IPS-NIHi11 (cell line): Measurements from ENCODE around the gene GRXCR2.
"Not testable (repeated sequence)": the region's sequence is repeated elsewhere in the genome, so short reads cannot be mapped to it uniquely, and the experiment has no call there.

Experiments
- DNase-seq: peaks from one replicate; pipeline ENCODE4 v3.0.0; 2012; ENCODE audit warnings: mixed read lengths, low spot score

Gene GRXCR2, protein sequence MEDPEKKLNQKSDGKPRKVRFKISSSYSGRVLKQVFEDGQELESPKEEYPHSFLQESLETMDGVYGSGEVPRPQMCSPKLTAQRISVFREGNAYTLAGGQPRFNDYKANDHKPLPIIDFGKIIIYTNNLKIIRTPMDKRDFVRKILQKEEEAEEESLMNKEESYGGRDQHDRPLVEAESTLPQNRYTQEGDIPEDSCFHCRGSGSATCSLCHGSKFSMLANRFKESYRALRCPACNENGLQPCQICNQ

GRCh38 chr5:145872914-145873313 lies at the start of gene GRXCR2:
GRXCR2 (minus strand) TSS chr5:145873014; CDS start chr5:145872968, 46 bp downstream.
- DNase-seq: no peak

DNA sequence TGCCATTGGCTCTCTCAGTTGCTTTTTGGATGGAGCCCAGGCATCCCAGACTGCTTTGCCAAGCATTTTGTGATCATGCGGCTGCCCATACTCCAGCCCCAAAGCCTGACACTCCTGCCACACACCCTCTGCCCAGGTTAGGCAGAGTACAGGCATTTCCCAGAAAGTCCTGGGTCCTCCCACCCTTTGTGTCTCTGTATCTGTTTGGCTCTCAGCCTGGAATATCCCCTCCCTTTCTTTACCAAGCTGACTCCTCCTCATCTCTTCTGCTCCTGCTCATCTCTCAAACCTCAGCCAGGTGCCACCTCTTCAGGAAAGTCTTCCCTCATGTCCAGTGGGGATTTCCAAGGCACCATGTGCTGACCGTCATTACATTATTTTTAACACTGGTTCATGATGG lies 49.2 kb upstream of the GRXCR2 start:
- DNase-seq: no peak

GRCh38 chr5:145921211-145921610 lies 48.4 kb upstream of the GRXCR2 start:
- no peak for DNase-seq

- no peak for DNase-seq
Observed at GRCh38 chr5:145920542-145921210, 47.9 kb upstream of the GRXCR2 start.

GRCh38 chr5:145919413-145919812 lies 46.6 kb upstream of the GRXCR2 start:
- DNase-seq: no peak

- no peak for DNase-seq
Observed at GRCh38 chr5:145918397-145918796, 45.6 kb upstream of the GRXCR2 start.

GRCh38 chr5:145917288-145917687 lies 44.5 kb upstream of the GRXCR2 start:
- DNase-seq: no peak

DNA sequence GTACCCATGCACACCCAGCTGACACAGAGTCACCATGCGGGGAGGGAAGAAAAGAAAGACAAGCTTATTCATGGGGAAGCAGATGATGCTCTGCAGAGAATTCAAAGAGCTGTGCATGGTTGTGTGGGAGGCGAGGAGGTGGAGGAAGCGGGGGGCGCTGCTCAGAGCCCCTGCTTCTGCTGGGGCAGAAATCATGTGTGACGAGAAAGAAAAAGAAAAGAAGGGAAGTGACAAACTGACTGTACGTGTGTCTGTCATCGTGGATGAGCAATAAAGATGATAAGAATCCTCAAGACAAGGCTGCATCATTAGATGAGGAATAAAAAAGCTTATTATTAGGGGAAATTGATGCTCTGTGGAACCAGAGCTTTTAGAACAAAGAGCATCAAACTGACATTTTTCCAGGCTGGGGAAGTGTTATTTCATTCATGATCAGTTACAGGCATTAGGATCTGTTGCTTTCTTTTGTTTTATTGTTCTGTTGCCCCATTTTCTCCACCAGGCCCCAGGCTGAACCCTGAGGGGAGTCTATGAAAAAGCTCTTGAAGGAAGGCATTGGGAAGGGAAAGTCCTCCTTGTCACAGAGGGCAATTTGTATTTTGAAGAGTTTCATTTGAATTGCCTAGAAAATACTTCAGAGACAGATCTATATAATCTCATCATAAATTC lies 43.3 kb upstream of the GRXCR2 start:
- no peak for DNase-seq

DNA sequence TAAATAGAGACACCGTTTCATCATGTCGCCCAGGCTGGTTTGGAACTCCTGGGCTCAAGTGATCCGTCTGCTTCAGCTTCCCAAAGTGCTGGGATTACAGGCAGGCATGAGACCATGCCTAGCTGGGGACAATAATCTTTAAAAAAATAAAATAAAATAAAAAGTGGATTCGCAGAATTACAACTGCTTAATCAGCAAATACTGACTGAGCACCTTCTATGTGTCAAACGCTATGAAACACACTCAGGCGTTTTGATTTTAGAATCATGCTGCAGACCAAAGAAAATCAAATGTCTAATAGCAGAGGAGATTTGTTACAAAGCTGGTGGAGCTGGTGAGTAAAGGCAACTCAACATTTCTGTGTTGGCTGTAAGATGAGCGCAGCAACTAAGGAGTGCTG lies 40.9 kb upstream of the GRXCR2 start:
- no peak for DNase-seq

- no peak for DNase-seq
Observed at GRCh38 chr5:145912594-145912993, 39.8 kb upstream of the GRXCR2 start.

DNA sequence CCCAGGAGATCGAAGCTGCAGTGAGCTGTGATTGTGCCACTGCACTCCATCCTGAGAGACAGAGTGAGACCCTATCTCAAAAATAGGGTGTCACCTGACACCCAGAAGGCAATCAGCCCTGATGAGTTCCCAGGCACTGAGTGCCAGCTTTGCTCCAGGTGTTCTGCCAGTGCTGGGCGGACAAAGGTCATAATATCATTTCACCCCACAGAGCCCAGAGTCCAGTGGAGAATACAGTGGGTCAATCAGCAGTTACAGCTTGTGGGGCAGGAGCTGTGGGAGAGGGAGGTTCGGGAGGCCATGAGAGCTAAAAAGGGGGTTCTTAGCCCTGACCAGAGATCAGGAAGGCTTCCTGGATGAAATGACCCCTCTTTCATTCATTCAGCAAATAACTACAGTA lies 39.2 kb upstream of the GRXCR2 start:
- DNase-seq: no peak

- no peak for DNase-seq
Observed at GRCh38 chr5:145911164-145911563, 38.4 kb upstream of the GRXCR2 start.

DNA sequence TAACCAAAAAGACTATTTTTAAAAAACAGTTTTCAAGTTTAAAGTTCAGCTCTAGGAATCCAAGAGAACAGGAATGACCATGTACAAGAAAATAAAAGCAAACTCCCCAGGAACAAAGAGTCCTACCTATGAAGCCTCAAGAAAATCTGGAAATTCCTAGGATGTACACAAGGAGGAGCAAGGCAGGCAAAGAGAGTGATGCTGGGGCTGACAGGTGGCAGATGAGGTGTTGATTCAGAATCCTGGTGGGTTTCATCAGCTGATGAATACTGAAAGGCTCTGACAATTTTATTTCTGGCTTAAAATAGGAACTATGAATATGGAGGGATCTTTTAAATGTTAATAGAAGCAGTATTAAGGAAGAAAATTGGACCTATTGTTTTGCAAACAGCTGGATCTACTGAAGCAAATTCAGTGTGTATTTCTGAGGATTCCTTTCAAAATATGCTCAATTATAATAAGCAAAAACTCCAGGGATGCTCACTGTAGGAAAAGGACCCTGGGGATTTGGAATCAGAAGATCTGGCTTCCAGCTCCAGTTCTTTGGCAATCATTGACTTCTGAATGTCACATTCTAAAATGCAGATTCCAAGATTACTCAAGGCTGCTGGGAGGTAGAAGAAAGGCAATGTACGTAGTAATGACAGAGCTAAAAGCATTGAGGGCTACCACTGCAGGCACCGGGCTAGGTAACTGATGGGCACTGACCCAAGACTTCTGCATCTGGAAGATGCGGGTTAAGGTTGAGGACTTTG lies 35.6 kb upstream of the GRXCR2 start:
- peak; percentile 26 for DNase-seq

DNA sequence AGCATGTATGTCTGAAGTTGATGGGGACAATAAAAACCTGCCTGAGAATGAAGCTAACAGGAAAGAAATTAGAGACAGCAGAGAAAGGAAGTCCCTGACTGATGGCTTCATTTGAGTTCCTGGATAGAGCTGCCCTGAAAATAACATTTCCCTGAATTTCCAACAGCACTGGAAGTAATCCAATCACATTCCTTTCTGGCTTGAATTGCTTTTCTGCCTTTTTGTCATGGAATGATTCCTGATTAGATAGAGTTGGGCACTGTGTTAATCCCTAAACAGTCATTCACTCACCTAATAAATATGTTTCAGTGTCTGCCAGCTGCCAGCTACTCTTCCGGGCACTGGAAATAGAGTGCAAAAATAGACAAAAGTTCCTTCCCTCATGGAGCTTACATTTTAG lies 33.6 kb upstream of the GRXCR2 start:
- DNase-seq: no peak

GRCh38 chr5:145904743-145905142 lies 31.9 kb upstream of the GRXCR2 start:
- DNase-seq: no peak

DNA sequence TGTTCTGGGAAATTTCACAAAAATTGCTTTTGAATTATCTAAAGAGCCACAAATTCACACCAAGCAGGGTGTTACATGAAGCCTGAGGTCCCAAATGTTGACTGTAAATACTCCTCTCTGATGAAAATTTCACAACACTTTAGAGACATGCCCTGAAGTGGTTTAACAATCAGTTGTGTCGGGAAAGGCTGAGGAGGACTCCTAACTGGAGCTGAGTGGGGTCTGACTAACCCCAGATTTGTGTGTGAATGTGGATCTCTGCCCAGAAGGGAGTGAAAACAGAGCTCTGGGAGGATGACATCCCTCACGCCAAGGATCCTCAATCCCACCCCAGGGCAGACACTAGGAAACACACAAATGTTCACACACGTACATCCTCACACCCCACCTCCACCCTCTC lies 31.1 kb upstream of the GRXCR2 start:
- DNase-seq: no peak

GRCh38 chr5:145903113-145903512 lies 30.3 kb upstream of the GRXCR2 start:
- DNase-seq: peak; percentile 29

DNA sequence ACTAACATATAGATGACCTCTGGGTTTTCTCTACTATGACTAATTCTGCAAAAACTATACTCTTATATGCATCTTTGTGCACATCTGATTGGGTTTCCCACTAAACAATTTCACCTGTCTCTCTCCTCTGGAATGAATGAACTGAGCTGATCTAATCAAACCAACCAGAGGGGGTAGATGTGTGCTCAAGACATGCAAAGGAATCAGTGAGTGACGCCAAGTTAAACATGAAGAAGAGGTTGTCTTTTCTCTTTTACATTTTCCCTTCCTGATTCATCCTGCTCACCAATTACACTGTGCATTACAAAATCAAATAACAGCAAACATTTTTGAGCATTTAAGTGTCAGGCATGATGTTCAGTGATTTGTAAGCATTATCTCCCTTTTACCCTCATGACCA lies 29.6 kb upstream of the GRXCR2 start:
- no peak for DNase-seq

DNA sequence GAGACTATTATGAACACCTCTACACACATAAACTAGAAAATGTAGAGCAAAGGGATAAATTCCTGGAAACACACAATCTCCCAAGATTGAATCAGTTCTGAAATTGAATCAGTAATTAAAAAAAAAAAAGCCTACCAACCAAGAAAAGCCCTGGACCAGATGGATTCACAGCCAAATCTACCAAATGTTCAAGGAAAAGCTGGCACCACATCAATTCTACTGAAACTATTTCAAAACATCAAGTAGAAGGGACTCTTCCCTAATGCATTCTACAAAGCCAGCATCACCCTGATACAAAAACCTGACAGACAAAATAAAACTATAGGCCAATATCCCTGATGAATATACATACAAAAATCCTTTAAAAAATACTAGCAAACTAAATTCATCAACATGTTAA lies 25.4 kb upstream of the GRXCR2 start:
- no peak for DNase-seq

GRCh38 chr5:145891378-145891777 lies 18.6 kb upstream of the GRXCR2 start:
- not testable (repeated sequence) for DNase-seq

- DNase-seq: no peak
Observed at GRCh38 chr5:145889611-145890010, 16.8 kb upstream of the GRXCR2 start.

- DNase-seq: peak; percentile 65
Observed at GRCh38 chr5:145887976-145888574, 15.3 kb upstream of the GRXCR2 start.
